Upper lobe of left lung (tissue), 6 donors: ENCODE data around the gene TBC1D19. TPM values are rescaled to one million over a fixed set of nuclear protein-coding genes. Genes with fewer than 3 reads are reported as not detected.
A peak's percentile ranks its signal among the peaks of the same experiment; 100 is the strongest.

Source experiments
- ATAC-seq, 2 donors: fragments of 200-7000 bp; cut with Tn5 transposase; one replicate each; pipeline ENCODE4 v1.9.1; 2022; ENCODE audit warnings: mild to moderate bottlenecking in 2 of 2, moderate library complexity in 2 of 2; ENCODE audit not compliant: low FRiP score in 2 of 2
- DNase-seq, 2 donors: peaks; one replicate each; pipeline ENCODE4 v3.0.0-alpha.2; 2019 to 2020
- H3K27ac ChIP-seq, 4 donors: fragments of 200-600 bp; sonication (generic); one replicate each; pipeline ENCODE4 v1.5.1; 2016 to 2019
- H3K27me3 ChIP-seq, 4 donors: fragments of 200-600 bp; sonication (generic); one replicate each; pipeline ENCODE4 v1.5.1; 2017 to 2019
- H3K36me3 ChIP-seq, 4 donors: fragments of 200-600 bp; sonication (generic); one replicate each; pipeline ENCODE4 v1.5.1; 2016 to 2019
- H3K4me1 ChIP-seq, 4 donors: fragments of 200-600 bp; sonication (generic); one replicate each; pipeline ENCODE4 v1.5.1; 2018 to 2019
- H3K4me3 ChIP-seq, 4 donors: fragments of 200-600 bp; sonication (generic); one replicate each; pipeline ENCODE4 v1.5.1; 2017 to 2019; ENCODE audit warnings: mild to moderate bottlenecking in 2 of 4, moderate library complexity in 1 of 4
- H3K9me3 ChIP-seq, 4 donors: fragments of 200-600 bp; sonication (generic); one replicate each; pipeline ENCODE4 v1.5.1; 2018 to 2019
- CTCF ChIP-seq, 6 experiments: fragments of 450-650 bp in 4 of 6; fragments of 200-600 bp in 2 of 6; sonication (generic) in 2 of 6; IDR thresholded peaks; one replicate each; pipeline ENCODE4 v1.5.1; 2016 to 2019; ENCODE audit warnings: antibody characterized with exemption in 6 of 6
- EP300 ChIP-seq, 4 donors: sonication (generic); formaldehyde crosslinking; IDR thresholded peaks; one replicate each; pipeline ENCODE4 v1.5.1; 2017; ENCODE audit warnings: antibody characterized with exemption in 4 of 4, control low read depth in 2 of 4
- POLR2A ChIP-seq, 4 donors: fragments of 450-650 bp; IDR thresholded peaks; one replicate each; pipeline ENCODE4 v1.5.1; 2016 to 2017; ENCODE audit warnings: antibody characterized with exemption in 4 of 4, mild to moderate bottlenecking in 2 of 4
- POLR2AphosphoS5 ChIP-seq, 2 donors: sonication (generic); formaldehyde crosslinking; IDR thresholded peaks; one replicate each; pipeline ENCODE4 v1.5.1; 2017; ENCODE audit warnings: antibody characterized with exemption in 2 of 2
- WGBS, 2 donors: methylation state at CpG; one replicate each; pipeline ENCODE4 v1.1.5; 2017 to 2018; 5-methylcytosine and 5-hydroxymethylcytosine counted together
- total RNA-seq, 6 donors: library from RNA; depleted of rRNA in 4 of 6; stranded (reverse); fragments of >200 nt in 4 of 6; gene quantifications; one replicate each; pipeline versions ENCODE4 v1.1.0 to v1.2.1, GENCODE V29; 2016 to 2021
- donor health status: DM: no; HTN: no; CAD: no; lungs with moderate emphysema.
- donor health status: DM: no; HTN: yes; CAD: no; lungs with severe emphysema.

Gene TBC1D19
- total RNA-seq, 6 donors from 2014 or later: 6.8 to 35.6 (median 11.8) TPM

DNA sequence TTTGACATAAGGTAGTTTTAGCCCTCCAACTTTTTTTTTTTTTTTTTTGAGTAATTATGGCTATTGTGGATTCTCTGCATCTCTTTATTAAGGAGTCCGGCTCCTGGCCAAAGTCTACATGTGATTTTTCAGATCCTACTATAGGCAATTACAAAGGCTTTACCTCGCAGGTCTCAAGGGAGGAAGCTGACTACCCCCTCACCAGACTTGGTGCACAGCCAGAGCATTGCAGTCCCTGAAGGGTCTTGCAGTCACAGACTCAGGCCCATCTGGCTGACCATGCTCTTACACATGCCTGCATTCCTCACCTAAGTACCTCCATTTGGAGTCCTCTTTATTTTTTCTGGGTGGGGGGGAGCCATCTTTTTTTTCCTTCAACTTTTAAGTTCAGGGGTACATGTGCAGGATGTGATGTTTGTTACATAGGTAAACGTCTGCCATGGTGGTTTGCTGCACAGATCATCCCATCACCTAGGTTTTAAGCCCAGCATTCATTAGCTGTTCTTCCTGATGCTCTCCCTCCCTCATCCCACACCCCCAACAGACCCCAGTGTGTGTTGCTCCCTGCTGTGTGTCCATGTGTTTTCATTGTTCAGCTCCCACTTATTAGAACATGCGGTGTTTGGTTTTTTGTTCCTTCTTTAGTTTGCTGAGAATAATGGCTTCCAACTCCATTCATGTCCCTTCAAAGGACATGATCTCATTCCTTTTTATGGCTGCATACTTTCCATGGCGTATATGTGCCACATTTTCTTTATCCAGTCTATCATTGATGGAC is 188.4 kb downstream of the TBC1D19 start:
- Histone ChIP-seq H3K4me3 (no peak overlapping the region), H3K27ac (no peak overlapping the region), H3K27me3 (no peaks in the 10 kb centered on the region), H3K4me1 (no peaks in the 10 kb centered on the region), H3K36me3 (peaks cover 0 to 5% (median 0%) of the 10 kb centered on the region in 4 donors), H3K9me3 (peaks cover 0 to 7% (median 5%) of the 10 kb centered on the region in 4 donors)
- DNase-seq (no peak), ATAC-seq (no peak)
- WGBS, 2 donors: 91% methylated on average over 5 of the region's 5 CpGs
- TF ChIP-seq EP300 (IDR thresholded peaks at IDR 0.05) (no peak), CTCF (IDR thresholded peaks at IDR 0.05) (no peak), POLR2AphosphoS5 (IDR thresholded peaks at IDR 0.05) (no peak), POLR2A (IDR thresholded peaks at IDR 0.05) (no peak)

- Histone ChIP-seq H3K4me1 (no peaks in the 10 kb centered on the region), H3K9me3 (peaks cover 0 to 2% (median under 1%) of the 10 kb centered on the region in 4 donors), H3K36me3 (peaks cover 0 to under 1% (median 0%) of the 10 kb centered on the region in 4 donors), H3K27me3 (no peaks in the 10 kb centered on the region), H3K4me3 (no peak overlapping the region), H3K27ac (no peak overlapping the region)
- ATAC-seq: no peak
- DNase-seq: no peak
- TF ChIP-seq CTCF (IDR thresholded peaks at IDR 0.05): no peak
- TF ChIP-seq EP300 (IDR thresholded peaks at IDR 0.05): no peak
- TF ChIP-seq POLR2A (IDR thresholded peaks at IDR 0.05): no peak
- no peak for TF ChIP-seq POLR2AphosphoS5 (IDR thresholded peaks at IDR 0.05)
- 93 to 96% methylated on average over 2 of the region's 2 CpGs for WGBS, 2 donors
Observed at GRCh38 chr4:26779224-26779623, 195.3 kb downstream of the TBC1D19 start.

DNA sequence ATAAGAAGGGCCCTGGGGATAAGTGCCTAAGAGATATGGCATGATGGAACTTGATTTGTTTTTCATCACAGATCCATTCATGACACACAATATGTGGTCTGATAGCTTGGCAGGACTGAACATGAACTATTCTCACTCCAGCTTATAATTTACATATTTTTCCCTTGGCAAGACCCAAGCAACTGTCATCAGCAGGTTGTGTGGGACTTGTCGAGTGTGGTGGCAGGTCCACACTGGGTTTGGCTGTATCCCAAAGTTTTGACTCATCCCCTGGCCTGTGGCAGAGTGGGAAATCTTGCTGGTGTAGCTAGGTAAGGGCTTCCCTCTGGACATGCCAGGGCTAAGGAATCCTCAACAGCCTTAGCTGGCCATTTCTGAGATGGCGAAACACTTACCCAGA is 195.8 kb downstream of the TBC1D19 start:
- Histone ChIP-seq H3K36me3 (no peaks in the 10 kb centered on the region), H3K27ac (no peak overlapping the region), H3K9me3 (no peaks in the 10 kb centered on the region), H3K27me3 (no peaks in the 10 kb centered on the region), H3K4me3 (no peak overlapping the region), H3K4me1 (no peaks in the 10 kb centered on the region)
- DNase-seq (no peak), ATAC-seq (peak in 1 of 2 donors; percentile 26)
- WGBS, 2 donors: 96 to 100% methylated on average over 2 of the region's 2 CpGs
- no peak for TF ChIP-seq CTCF (IDR thresholded peaks at IDR 0.05)
- no peak for TF ChIP-seq EP300 (IDR thresholded peaks at IDR 0.05)
- no peak for TF ChIP-seq POLR2AphosphoS5 (IDR thresholded peaks at IDR 0.05)
- TF ChIP-seq POLR2A (IDR thresholded peaks at IDR 0.05): no peak

DNA sequence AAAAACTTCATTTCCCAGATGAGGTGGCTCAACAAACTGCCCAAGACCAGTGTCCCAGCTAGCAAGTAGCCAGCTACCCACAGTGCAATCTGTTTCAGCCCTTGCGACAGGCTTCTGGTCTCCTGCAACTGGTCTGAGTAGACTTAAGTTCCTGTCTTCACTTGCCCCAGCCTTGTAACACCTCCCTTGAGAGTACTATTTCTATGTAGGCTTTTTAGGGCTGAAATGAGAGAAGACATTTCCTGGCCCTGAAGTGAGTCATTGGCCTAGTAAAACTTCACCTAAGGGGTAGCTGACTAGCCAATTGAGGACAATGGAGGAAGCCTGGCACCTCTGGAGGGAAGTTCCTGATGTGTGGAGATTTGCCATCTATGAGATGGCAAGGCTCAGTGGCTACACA is 196.7 kb downstream of the TBC1D19 start:
- DNase-seq (no peak), ATAC-seq (no peak)
- 100% methylated on average over 1 of the region's 1 CpG for WGBS, 2 donors
- Histone ChIP-seq H3K4me1 (no peaks in the 10 kb centered on the region), H3K9me3 (no peaks in the 10 kb centered on the region), H3K27me3 (no peaks in the 10 kb centered on the region), H3K27ac (no peak overlapping the region), H3K36me3 (no peaks in the 10 kb centered on the region), H3K4me3 (no peak overlapping the region)
- TF ChIP-seq POLR2A (IDR thresholded peaks at IDR 0.05) (no peak), CTCF (IDR thresholded peaks at IDR 0.05) (no peak), EP300 (IDR thresholded peaks at IDR 0.05) (no peak), POLR2AphosphoS5 (IDR thresholded peaks at IDR 0.05) (no peak)
